ENCODE data around the gene TIAM1.

TIAM1 gene

DNA sequence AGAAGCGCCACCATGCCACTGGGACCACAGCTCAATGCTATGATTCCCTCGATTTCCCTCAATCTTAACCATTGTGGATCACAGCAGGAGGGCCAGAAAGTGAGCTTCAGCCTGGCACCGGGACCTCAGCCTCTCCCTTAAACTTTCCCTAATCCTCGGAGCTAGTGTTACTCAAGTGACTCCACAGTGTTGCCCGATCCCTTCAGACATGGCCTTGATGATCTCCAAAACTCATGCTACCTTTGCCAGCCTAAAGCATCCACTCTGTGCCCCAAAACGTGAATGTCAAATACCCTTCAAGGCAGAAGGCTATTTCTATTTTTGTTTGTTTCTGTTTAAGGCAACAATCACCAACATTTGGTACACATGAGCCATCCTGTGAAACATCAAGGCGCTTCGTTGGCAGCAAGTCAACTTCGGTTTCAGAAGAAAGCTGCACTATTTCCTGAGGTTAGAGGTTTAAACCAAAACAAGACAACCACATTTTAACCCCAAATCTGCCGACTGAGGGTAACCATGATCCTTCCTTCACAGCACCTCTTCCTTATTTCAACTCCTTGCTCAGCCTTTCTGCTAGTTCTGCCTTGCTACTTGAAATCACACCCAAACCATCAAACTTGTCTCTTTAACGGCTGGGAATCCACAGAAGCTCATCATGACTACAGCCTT is 211.4 kb downstream of the TIAM1 start:
- FAIRE-seq, result no peak

DNA sequence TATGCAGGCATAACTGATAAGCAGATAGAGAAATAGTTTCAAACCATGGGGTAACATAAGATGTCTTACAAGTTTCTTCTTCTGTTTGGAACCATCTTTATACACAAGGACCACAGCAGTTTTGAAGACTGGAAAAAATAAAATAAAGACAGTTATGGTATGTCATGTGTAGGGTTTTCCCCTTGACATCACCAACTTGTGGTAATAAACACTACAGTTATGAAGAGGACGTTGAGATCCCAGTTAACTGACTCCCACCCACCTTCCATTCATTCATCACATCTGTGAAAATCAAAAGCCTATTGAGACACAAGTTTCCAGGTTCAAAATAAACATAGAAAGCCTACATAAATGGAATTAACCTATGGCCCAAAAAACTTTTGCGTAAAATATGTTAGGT is 213.2 kb downstream of the TIAM1 start:
- FAIRE-seq, result no peak

DNA sequence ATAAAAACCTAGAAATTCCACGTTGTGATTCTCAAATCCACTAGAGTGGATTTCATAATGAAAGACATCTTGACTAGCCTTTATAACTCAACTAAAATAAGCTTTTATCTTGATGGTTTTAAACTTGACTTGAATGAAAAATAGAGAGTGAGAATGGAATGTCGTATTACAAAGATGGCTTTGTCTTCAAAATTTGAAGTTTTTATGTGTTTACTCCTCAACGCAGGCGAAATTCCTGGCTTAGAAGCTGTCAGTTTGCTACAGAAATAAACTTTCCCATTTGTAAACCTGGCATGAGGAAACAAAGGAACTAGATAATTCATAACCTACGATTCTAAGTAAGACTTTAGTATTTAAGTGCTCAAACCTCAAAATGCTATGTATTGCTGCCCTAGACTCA is 215.8 kb downstream of the TIAM1 start:
- no peak for FAIRE-seq

DNA sequence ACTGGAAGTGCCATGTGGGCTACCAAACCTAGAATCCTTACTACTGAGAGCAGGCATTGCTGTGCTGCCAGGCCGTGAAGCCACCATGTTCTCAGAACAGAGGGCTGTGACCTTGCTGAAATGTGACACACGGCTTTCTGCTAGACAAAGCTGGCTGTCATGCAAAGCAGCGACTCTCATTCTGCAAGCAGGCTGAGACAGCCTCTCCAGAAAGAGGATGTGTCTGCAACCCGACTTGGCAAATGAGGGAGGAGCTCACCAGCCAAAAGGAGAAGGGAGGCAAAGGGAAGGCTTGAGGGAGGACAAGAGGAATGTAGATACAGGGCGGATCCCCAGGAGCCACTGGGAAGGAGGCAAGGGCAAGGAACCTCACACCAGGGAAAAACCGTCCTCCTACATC is 220.1 kb downstream of the TIAM1 start:
- FAIRE-seq, result no peak

DNA sequence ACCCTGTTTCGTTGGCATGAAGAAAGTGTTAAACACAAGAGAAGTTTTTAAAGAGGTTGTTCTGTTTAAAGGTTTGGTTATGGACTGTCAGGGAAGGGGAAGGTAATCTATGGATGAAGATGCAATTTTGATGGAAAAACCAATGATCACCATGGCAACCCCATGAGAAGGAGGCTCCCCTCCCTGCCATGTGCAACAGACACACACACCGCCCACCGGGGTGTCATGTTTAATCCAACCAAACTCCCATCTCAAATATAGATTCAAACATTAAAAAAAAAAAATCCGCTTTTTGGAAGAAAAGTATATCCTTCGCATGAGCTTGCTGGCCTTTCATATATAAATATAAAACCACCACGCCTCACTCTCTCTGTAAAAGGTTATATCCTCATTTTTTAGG is 224.9 kb downstream of the TIAM1 start:
- FAIRE-seq, result no peak

DNA sequence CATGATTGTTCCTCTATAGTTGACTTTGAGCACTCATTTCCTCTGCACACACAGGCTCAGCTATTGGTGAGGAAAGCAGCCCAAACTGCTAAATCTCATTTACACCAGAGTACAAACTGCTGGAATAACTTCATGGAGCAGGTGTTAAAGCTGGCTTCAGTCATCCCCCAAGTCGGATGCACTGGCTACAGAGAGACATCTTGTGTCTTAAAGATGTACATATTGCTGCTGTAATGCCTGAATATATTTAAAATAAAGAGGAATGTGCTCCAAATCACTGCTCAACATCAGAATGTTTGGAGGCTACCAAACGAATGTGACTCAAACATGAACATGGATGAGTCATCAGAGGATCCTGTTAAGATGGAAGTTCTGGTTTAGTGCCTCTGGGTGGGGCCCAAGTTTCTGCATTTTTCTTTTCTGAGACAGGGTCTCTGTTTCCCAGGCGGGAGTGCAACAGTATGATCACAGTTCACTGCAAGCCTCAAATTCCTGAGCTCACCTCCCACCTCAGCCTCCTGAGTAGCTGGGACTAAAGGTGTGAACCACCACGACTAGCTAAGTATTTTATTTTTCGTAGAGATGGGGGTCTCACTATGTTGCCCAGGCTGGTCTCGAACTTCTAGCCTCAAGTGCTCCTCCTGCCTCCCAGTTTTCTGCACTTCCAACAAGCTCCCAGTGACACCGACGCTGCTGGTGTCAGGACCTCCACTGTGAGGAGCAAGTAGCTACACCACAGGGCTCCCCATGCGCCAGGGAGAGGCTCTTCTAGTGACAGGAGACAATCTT is 226.7 kb downstream of the TIAM1 start:
- FAIRE-seq, result no peak

DNA sequence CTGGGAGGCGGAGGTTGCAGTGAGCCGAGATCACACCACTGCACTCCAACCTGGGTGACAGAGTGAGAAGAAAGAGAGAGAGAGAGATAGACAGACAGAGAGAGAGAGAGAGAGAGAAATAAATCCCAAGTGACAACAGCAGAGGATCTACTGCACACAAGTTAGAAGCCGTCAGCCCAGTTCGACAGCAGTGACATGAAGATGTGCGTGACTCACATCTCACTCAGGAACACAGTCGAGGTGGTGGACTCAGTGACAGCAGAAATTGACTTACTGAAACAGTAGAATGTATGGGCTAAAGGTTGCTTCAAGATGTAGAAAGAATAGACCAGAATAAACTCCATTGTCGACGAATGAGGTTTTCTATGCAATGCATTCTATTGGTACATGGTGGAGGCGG is 228.8 kb downstream of the TIAM1 start:
- FAIRE-seq, result no peak

DNA sequence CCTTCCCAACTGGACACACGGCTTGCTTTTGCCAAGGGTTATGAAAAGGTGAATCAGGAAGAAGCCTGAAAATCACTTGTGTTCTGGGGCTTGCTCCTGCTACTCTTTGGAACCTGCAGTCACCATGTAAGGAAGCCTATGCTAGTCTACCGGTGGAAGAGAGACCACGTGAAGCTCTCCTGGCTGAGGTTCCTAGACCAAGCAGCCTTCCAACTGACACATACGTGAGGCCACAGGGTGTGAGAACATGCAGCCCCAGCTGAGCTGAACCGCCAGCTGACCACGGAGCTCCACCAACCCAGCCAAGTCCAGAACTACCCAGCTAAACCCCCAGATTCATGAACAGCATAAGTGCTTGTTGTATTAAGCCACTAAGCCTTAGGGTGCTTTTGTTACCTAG is 233.0 kb downstream of the TIAM1 start:
- no peak for FAIRE-seq

DNA sequence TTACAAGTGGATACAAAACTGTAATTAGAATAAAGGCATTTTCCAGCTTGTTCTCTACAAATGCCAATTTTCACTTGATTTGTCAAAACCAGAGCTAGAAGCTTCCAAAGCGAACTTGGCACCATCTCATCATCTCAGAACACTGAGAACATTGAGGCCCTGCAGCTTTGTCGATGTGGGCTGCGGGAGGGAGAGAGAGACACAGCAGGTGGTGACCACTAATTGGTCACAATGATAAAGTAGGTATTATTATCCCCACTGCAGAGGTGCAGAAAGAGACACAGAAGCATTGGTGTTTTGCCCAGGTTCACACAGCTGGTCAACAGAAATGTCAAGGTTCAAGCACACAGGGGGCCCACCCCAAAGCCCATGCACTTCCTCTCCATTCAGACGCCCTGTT is 233.6 kb downstream of the TIAM1 start:
- no peak for FAIRE-seq

DNA sequence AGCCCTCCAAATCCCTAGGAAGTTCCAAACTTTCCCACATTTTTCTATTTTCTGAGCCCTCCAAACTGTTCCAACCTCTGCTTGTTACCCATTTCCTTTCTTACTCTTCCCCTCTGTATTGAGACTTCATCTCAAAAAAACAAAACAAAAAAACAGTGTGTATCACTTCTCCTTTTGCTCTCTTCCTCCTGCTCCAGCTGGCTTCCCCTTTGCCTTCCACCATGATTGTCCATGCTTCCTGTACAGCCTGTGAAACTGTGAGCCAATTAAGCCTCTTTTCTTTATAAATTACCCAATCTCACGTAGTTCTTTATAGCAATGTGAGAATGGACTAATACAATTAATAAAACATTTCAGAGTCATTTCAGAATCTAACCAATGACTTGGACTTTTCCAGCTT is 236.2 kb downstream of the TIAM1 start:
- FAIRE-seq, result no peak

DNA sequence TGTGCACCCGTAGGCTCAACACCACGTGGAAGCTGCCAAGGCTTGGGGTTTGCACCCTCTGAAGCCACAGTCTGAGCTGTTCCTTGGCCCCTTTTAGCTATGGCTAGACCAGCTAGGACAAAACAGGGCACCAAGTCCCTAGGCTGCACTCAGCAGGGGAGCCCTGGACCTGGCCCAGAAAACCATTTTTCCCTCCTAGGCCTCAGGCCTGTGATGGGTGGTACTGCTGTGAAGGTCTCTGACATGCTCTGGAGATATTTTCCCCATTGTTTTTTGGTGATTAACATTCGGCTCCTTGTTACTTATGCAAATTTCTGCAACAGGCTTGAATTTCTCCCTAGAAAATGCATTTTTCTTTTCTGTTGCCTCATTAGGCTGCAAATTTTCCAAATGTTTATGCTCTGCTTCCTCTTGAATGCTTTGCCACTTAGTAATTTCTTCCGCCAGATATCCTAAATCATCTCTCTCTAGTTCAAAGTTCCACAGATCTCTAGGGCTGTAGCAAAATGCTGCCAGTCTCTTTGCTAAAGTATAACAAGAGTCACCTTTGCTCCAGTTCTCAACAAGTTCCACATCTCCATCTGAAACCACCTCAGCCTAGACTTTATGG is 236.8 kb downstream of the TIAM1 start:
- FAIRE-seq, result no peak

DNA sequence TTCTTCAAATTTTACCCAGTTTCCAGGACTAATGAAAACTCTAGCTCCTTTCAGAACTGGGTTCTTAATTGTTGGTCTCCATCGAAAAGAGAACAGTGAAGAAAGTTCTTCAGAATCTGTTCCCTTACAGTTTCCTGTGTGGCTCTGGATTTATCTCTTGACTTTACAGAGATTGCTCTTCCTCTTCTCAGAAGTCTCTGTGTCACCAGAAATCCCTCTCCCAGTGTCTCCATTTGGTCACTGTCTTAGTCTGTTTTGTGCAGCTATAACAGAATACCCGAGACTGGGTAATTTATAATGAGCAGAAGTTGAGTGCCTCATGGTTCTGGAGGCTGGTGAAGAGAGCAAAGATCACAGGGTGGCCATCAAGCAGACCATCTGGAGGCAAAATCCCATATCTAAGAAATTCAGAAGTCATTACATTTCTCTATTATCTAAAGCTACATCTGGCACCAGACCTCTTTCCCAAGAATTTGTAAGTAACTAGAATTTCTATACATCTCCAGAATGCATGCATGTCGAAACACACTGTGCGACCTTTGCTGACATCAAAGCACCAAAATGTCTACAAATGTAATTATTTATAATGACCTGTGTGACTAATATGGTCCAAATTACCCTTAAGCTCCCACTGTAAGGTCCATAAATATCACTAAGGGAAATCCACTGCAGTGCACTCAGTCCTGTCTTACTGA is 240.3 kb downstream of the TIAM1 start:
- FAIRE-seq, result no peak

DNA sequence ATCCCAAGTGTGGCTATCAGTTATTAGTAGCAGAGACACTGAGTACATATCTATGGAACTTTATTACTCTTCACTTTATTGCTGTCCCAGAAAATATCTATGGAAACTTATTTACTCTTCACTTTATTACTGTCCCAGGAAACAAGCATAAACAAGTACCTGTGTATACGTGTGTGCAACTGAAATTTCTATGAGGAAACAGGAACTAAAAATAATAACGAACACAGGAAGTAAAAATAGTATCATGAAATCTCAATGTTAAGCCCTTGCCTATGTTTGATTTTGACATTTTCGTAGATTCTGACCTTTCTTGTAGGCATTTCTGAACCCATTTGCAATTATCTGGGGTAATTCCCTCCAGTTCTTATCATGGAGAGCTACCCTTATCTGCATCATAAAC is 240.9 kb downstream of the TIAM1 start:
- no peak for FAIRE-seq

DNA sequence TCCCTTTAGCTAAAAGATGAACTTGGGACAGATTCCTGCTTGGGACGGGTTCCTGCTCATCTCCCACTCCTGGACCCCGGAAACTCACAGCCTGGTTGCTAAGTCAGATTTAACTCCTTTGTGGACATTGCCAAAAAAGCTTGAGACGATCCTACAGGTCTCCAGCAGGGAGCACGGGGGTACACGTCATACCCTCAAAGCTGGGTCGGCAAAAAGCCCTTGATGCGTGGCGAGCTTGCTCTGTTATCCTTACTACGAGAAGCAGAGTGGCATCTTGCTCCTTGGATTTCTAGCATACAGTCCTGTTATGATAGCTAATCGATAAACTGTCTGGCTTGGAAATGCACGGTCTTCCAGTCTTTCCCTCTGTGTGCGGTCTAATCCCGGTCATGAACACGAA is 244.9 kb downstream of the TIAM1 start:
- FAIRE-seq, result no peak

DNA sequence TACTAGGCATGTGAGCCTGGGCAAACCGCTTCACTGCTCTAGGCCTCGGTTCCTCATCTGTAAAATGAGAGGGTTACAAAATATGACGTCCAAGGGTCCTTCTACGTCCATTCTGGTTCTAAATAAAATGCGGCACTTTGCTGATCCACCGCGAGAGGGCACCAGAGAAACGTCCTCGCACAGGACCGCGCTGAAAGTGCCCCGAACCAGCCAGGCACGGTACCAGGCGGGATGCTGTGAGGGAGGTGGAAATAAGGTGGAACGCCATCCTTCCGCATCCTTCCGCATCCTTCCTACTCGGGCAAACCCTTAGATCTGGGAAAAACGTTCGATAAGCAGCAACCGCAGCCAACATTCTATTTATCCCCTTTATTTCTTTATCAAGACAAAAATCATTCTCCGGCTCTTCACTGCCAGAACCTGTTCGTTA is 245.5 kb downstream of the TIAM1 start:
- FAIRE-seq, result no peak

DNA sequence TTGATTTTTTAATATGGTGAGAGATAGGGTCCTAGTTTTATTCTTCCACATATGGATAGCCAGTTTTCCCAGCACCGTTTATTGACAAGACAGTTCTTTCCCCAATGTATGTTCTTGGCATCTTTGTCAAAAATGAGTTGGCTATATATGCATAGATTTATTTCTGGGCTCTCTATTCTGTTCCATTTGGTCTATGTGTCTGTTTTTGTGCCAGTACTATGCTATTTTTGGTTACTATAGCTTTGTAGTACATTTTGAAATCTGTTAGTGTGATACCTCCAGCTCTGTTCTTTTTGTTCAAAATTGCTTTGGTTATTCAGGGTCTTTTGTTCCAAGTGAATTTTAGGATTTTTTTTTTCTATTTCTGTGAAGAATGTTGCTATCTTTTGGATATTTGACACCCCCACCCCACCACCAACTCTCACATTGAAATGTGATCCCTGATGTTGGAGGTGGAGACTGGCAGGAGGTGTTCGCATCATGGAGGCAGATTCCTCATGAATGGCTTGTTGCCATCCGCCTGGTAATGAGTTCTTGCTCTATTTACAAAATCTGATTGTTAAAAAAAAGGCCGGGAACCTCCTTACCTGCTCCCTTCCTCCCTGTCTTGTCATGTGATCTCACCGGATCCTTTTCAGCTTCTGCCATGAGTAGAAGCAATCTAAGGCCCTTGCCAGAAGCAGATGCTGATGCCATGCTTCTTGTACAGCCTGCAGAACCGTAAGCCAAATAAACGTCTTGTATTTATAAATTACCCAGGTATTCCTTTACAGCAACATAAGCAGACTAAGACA is 251.0 kb downstream of the TIAM1 start:
- FAIRE-seq, result no peak

DNA sequence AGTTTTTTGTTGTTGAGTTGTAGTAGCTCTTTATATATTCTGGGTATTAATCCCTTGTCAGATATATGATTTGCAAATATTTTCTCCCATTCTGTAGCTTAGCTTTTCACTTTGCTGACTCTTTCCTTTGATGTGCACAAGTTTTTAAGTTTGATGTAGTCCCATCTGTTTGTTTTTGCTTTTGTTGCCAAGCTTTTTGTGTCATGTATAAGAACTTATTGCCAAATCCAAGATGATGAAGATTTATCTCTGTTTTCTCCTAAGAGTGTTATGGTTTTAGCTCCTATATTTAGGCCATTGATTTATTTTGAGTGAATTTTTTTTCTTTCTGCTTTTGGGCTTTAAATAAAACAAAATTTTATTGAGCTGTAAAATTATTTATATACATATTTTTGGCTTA is 253.7 kb downstream of the TIAM1 start:
- peak; percentile 37 for FAIRE-seq

DNA sequence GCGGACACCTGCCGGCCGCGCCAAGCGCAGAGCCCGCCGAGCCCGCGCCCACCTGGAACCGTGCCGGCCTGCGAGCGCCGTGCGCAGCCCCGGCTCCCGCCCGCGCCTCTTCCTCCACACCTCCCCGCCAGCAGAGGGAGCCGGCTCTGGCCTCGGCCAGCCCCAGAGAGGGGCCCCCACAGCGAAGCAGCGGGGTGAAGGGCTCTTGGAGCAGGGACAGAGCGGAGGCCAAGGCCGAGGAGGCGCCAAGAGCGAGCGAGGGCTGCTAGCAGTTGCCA is 255.6 kb downstream of the TIAM1 start:
- no peak for FAIRE-seq

DNA sequence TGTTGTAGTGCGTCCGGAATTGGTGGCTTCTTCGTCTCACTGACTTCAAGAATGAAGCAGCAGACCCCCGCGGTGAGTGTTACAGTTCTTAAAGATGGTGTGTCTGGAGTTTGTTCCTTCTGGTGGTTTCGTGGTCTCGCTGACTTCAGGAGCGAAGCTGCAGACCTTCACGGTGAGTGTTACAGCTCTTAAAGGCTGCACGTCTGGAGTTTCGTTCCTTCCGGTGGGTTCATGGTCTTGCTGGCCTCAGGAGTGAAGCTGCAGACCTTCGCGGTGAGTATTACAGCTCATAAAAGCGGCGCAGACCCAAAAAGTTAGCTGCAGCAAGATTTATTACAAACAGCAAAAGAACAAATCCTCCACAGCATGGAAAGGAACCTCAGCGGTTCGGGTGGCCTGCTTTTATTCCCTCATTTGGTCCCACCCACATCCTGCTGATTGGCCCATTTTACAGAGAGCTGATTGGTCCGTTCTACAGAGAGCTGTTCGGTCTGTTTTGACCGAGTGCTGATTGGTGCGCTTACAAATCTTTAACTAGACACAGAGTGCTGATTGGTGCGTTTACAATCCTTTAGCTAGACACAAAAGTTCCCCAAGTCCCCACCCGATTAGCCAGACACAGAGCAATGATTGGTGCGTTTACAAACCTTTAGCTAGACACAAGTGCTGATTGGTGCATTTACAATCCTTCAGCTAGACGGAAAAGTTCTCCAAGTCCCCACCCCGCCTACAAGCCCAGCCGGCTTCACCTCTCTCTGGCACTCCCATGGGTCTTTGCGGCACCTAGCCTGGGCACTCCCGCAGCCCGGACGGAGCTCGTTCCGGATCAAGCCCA is 256.2 kb downstream of the TIAM1 start:
- no peak for FAIRE-seq

DNA sequence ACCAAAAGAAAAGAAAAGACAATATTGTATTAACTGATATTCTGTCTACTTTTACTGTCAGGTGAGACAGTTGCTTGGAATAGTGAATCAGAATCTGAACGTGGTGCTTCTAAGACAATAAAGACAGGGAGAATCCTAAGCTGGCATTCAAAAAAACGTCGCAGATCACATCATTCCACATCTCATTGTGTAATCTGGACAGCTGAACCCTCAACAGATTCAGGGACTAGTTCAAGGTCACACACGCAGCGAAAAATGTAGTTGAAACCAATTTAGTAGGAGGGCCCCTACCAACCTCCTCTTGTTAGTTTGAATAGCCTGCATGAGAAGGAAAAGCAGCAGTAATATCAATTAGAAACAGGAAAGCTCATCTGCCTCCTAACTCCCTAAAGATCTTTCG is 259.4 kb downstream of the TIAM1 start:
- FAIRE-seq, result no peak

DNA sequence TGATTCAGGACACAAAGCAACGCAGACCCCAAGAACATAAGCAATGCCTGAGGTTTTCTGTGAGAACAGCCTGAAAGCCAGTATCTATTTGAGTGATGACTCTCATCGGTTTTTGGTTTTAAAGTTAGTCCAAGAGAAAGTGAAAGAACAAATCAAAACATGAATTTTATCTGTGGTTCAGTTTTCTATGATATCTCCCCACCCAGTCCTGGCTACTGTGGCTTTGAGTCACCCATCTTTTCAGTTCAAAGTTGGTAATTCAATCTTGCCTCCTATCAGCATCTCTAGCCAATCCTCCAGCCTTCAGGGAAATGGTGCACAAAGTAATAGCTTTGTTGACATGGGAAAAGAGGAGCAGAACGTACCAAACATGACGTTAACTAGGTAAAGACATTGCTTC is 265.3 kb downstream of the TIAM1 start:
- FAIRE-seq, result no peak

DNA sequence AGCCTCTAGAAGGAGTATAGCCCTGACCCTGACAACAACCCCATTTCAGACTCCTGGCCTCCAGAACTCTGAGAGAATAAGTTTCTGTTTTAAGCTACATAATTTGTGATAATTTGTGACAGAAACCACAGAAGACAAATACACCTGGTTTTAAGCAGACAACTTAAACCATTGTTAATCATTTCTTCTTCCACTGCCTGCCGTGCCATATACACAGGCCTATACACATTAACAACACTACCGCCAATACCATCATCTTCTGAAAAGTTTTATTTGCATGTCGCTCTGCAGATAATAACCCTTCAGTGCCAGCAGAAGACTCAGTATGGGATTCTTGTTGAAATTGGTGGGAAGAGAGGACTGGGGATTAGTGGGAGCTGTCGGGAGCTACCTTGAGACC is 265.8 kb downstream of the TIAM1 start:
- FAIRE-seq, result no peak

All from endometrium (tissue), 2 donors.